GM18526 (cell line): ENCODE results near the gene SLC22A1.

ENCODE experiments used
- POLR2A ChIP-seq: IDR thresholded peaks from 3 replicates; pipeline ENCODE4 v1.6.1; 2011; ENCODE audit not compliant: insufficient read length; ENCODE audit errors: extremely low read depth

SLC22A1 gene

GRCh38 chr6:160112628-160113299, 8.9 kb upstream of the SLC22A1 start:
- TF ChIP-seq POLR2A: no peak

DNA sequence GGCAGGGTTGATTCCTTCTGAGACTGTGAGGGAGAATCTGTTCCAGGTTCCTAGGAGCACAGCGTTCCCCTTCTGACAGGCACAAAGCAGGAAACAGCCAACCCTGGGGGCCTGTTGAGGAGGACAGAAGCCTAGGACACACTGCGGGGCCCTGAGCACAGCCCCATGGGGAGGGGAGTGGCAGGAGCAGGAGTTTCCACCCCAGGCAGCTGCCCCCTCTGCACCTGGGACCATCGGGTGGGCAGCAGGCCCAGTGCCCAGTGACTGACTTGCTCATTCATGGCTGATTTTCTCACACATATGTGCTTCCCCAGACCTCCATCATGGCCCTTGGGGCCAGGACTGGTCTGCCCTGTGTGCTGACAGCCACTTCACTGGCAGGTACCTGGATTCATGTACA, 6.2 kb upstream of the SLC22A1 start:
- TF ChIP-seq POLR2A: no peak

DNA sequence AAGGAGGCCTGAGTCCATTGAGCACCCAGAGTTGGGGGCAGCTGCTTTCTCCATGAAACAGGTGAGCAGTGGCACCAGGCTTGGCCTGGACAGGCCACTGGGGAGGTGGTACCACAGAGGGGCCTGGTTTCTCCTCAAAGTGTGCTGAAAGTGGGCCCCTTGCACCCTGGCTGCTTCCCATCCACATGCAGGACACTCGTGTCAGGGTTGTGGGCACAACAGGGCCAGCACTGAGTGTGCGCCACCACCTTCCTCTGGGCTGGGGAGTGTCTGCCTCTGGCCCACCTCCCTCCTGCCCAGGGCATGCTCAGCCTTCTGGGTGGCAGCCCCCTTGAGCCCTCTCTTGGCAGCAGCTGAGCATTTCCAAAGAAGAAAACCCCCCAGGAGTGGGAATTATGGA, 5.2 kb upstream of the SLC22A1 start:
- no peak for TF ChIP-seq POLR2A

DNA sequence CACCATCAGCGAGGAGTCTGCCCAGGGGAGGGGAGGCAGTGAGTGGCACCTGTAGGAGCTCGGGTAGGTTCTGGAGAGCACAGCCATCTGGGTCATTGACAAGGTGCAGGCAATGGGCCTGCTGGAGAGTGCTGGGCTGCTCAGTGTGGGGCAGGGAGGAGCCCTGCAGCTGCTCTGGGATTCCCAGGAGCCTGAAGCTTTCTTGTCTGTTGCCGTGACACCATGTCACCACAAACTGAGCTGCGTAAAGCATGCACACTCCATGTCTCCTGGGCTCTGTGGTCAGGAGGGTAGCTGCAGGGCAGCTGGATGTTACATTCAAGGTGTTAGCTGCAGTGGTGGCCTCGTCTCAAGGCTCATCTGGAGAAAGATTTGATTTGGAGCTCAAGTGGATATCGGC, 4.5 kb upstream of the SLC22A1 start:
- TF ChIP-seq POLR2A: no peak

GRCh38 chr6:160118620-160119229, 2.9 kb upstream of the SLC22A1 start:
- TF ChIP-seq POLR2A: no peak

DNA sequence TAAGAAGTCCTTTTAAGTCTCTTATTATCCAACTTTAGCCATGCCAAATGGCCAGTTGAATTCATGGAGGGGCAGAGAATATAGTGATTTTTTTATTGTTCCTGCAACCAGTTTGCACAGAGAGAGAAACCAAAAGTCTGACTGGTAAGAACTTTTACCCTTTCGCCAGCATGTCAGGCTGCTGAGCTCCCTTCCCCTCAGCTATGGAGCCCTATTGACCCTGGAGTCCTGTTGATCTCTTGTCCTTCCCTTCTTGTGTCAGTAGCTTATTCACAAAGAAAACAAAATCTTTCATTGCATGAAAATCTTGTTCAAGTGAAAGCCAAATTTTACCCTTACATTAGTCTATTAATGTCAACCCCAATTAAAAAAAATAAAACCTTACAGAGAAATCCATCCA, 1.5 kb upstream of the SLC22A1 start:
- no peak for TF ChIP-seq POLR2A

DNA sequence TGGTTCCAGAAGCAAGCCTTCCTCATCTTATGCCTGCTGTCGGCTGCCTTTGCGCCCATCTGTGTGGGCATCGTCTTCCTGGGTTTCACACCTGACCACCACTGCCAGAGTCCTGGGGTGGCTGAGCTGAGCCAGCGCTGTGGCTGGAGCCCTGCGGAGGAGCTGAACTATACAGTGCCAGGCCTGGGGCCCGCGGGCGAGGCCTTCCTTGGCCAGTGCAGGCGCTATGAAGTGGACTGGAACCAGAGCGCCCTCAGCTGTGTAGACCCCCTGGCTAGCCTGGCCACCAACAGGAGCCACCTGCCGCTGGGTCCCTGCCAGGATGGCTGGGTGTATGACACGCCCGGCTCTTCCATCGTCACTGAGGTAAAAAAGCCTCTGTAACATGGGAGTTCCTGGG, 366 bp downstream of the SLC22A1 start:
- no peak for TF ChIP-seq POLR2A

- TF ChIP-seq POLR2A: no peak
These were observed 1.1 kb downstream of the SLC22A1 start for GRCh38 chr6:160122744-160123143.

DNA sequence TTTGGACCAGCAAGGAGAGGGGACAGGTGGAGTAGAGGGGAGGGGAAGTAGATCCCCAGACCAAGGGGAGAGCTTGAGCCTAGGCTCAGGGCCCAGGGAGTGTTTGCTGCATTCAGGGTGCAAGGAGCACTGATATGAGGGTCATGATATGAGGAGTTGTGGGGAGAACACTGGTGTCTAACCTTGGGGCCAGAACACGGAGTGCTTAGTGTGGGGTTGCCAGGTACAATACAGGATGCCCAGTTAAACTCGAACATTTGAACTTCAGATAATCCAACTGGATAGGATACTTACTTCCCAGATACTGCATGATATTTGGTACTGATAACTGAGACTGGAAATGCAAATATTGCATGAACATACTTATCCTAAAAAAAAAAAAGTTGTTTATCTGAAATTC, 2.4 kb downstream of the SLC22A1 start:
- TF ChIP-seq POLR2A: no peak

- TF ChIP-seq POLR2A: no peak
These were observed 3.0 kb downstream of the SLC22A1 start for GRCh38 chr6:160124605-160125004.

DNA sequence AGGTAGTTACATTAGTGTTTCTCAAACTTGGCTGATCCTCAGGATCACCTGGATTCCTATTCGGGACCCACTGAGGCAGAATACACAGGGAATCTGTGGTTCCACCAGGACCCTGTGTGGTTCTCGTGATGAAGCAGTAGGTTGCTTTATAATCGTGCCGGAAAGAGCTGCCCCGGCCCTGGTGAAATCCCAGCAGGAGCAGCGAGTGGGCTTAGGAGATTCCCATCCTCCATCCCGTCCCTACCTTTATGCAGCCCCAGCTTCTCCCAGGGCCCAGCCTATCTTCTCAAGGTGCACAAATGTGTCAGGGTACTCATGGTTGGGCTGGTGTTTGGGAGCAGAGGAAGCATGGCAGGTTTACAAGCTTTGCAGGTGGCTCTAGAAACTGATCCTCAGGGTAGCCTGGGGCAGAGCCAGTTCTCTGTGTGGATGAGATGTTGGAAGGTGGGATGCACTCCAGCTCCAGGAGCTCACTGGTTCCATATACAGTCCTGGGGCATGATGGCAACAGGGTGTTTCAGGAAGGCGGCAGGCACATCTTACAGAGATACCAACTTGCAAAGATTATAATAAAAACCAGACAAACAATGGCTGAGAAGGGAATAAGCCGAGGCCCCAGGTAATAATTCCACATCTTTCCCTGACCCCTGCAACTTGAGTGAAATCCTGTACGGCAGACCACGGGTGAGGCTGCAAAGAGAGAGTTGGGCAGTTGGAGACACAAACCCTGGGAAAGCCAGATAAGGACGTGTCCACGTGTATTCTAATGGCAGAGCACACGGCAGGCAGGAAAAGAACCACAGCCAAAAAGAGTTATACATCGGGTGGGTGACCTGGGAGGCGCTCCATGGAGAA, 5.9 kb downstream of the SLC22A1 start:
- TF ChIP-seq POLR2A: no peak

GRCh38 chr6:160128125-160128683, 6.6 kb downstream of the SLC22A1 start:
- no peak for TF ChIP-seq POLR2A

- no peak for TF ChIP-seq POLR2A
These were observed 7.4 kb downstream of the SLC22A1 start for GRCh38 chr6:160128879-160129516.

GRCh38 chr6:160129881-160130615, 8.4 kb downstream of the SLC22A1 start:
- no peak for TF ChIP-seq POLR2A
